ENCODE measurements around the gene SCNN1G. TPM values are rescaled to one million over a fixed set of nuclear protein-coding genes. Genes with fewer than 3 reads are reported as not detected.

The SCNN1G gene
- total RNA-seq, 4 donors from 2014 or later, result 0.27 to 0.39 TPM; not detected in 2

DNA sequence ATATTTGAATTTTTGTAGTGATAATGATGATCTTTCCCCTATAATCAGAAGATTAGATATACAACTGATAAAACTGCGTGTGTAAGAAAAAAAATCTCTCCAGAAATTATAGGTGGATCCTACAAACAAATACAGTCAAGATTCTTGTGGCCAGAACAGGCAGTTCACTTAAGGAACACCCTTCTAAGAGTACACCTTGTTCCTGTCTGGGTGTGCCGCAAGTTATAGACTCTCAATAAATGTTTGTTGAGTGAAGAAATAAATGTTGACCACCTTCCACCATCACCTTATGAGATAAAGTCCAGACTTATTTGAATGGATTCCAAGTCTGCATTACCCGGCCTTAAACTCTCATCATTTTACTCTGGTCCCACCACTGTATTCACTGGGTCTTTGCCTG, 73.9 kb downstream of the SCNN1G start:
- H3K4me1 ChIP-seq, result no peaks in the 10 kb centered on the region

DNA sequence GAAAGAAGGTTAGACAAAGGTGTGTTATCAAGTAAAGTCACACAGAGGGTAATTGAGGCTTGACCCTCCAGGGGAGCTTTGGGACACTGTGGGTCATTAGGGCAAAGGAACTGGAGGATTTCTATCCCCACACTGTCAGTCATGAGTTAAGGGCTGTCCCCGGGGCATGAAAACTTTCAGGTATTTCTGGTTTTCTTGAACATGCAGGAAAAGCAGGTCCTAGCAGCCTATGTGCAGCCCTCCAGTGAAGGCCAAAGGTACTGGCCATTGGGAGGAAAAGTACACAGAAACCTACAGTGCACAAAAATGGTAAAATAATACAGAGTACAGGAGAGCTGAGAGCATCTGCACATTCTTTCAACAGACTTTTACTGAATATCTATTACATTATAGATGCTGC, 75.1 kb downstream of the SCNN1G start:
- WGBS, 2 donors (ENCODE audit: low coverage in 1 of 2), result 60 to 80% methylated on average over 1 of the region's 1 CpG
- Histone ChIP-seq H3K27me3 (peaks cover 14% of the 10 kb centered on the region), H3K36me3 (no peaks in the 10 kb centered on the region), H3K4me3 (no peak overlapping the region), H3K27ac (no peak overlapping the region), H3K9me3 (peaks cover 0 to 7% (median 0%) of the 10 kb centered on the region in 3 donors), H3K4me1 (no peaks in the 10 kb centered on the region)
- TF ChIP-seq POLR2A (IDR thresholded peaks at IDR 0.05) (no peak), POLR2AphosphoS5 (IDR thresholded peaks at IDR 0.05) (no peak), EP300 (IDR thresholded peaks at IDR 0.05) (no peak)
- TF ChIP-seq, protein P1, sequence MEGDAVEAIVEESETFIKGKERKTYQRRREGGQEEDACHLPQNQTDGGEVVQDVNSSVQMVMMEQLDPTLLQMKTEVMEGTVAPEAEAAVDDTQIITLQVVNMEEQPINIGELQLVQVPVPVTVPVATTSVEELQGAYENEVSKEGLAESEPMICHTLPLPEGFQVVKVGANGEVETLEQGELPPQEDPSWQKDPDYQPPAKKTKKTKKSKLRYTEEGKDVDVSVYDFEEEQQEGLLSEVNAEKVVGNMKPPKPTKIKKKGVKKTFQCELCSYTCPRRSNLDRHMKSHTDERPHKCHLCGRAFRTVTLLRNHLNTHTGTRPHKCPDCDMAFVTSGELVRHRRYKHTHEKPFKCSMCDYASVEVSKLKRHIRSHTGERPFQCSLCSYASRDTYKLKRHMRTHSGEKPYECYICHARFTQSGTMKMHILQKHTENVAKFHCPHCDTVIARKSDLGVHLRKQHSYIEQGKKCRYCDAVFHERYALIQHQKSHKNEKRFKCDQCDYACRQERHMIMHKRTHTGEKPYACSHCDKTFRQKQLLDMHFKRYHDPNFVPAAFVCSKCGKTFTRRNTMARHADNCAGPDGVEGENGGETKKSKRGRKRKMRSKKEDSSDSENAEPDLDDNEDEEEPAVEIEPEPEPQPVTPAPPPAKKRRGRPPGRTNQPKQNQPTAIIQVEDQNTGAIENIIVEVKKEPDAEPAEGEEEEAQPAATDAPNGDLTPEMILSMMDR (IDR thresholded peaks at IDR 0.05), result no peak
- no peak for ATAC-seq

More for the DNA sequence above, 73.9 kb downstream of the SCNN1G start:
- WGBS, 2 donors (ENCODE audit: low coverage in 1 of 2), result 64 to 66% methylated on average over 3 of the region's 3 CpGs
- TF ChIP-seq, protein P1 (IDR thresholded peaks at IDR 0.05), result no peak
- no peak for TF ChIP-seq POLR2A (IDR thresholded peaks at IDR 0.05)
- TF ChIP-seq POLR2AphosphoS5 (IDR thresholded peaks at IDR 0.05), result no peak
- TF ChIP-seq EP300 (IDR thresholded peaks at IDR 0.05), result no peak
- Histone ChIP-seq H3K9me3 (peaks cover 0 to 7% (median 0%) of the 10 kb centered on the region in 3 donors), H3K36me3 (no peaks in the 10 kb centered on the region), H3K4me3 (no peak overlapping the region), H3K27ac (no peak overlapping the region), H3K27me3 (peaks cover 14% of the 10 kb centered on the region)
- no peak for ATAC-seq

DNA sequence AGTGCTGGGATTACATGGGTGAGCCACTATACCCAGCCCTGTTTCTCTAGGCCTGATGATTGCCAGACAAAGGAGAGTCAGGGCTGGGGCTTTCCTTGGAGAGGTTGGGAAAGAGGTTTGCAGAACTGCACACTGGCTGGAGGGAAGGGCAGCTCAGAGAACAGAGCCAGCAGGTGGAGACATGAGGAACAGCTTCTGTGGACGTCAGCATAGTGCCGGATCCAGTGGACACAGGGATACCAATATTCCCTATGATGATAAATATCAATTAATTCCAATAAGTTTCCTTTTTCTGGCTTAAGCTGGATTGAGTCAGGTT, 76.3 kb downstream of the SCNN1G start:
- WGBS, 2 donors (ENCODE audit: low coverage in 1 of 2), result 44% methylated on average over 2 of the region's 2 CpGs; no CpG with 5 or more reads in 1 of the 2 donors
- TF ChIP-seq, protein P1 (IDR thresholded peaks at IDR 0.05), result no peak
- TF ChIP-seq POLR2A (IDR thresholded peaks at IDR 0.05), result no peak
- TF ChIP-seq POLR2AphosphoS5 (IDR thresholded peaks at IDR 0.05), result no peak
- no peak for TF ChIP-seq EP300 (IDR thresholded peaks at IDR 0.05)
- H3K9me3 ChIP-seq, result peaks cover 0 to 7% (median 0%) of the 10 kb centered on the region in 3 donors

More for the DNA sequence above, 76.3 kb downstream of the SCNN1G start:
- no peaks in the 10 kb centered on the region for H3K4me1 ChIP-seq
- H3K36me3 ChIP-seq, result no peaks in the 10 kb centered on the region
- H3K4me3 ChIP-seq, result no peak overlapping the region
- ATAC-seq, result no peak
- no peak overlapping the region for H3K27ac ChIP-seq
- H3K27me3 ChIP-seq, result peaks cover 15% of the 10 kb centered on the region

Other genes starting within 250 kb of the SCNN1G start
- gene USP31, start 33.3 kb upstream of the SCNN1G start, total RNA-seq, result 10 to 100 TPM; 11.2 to 37.7 (median 26.6) TPM
- gene SCNN1B, start 119.6 kb downstream of the SCNN1G start, total RNA-seq, result 1 to 10 TPM in 3 of 4 donors, under 1 TPM in 1; 0.31 to 4.7 (median 2.6) TPM

Measured in gastroesophageal sphincter (tissue), 4 donors.